GM23338 (cell line): ENCODE results near the gene PTPRF.

Experiments
- CTCF ChIP-seq, 2 experiments: fragments of 200-600 bp in 1 of 2; sonication (generic) in 1 of 2; conservative IDR thresholded peaks; 2 replicates each; pipeline versions ENCODE4 v1.5.1 to v1.6.1; 2016 to 2017; ENCODE audit warnings: antibody characterized with exemption in 2 of 2, low read depth in 2 of 2, mild to moderate bottlenecking in 2 of 2, moderate library complexity in 1 of 2
- TF ChIP-seq, protein P1 (sequence below): IDR thresholded peaks from one replicate; pipeline ENCODE4 v1.6.1; 2018; ENCODE audit warnings: antibody characterized with exemption; ENCODE audit not compliant: unreplicated experiment

GRCh38 chr1:43518935-43519686 is 11.6 kb upstream of the PTPRF start:
- TF ChIP-seq CTCF (conservative IDR thresholded peaks at IDR 0.05; ENCODE audit: low read depth in 2 of 2): no peak
- TF ChIP-seq, protein P1, sequence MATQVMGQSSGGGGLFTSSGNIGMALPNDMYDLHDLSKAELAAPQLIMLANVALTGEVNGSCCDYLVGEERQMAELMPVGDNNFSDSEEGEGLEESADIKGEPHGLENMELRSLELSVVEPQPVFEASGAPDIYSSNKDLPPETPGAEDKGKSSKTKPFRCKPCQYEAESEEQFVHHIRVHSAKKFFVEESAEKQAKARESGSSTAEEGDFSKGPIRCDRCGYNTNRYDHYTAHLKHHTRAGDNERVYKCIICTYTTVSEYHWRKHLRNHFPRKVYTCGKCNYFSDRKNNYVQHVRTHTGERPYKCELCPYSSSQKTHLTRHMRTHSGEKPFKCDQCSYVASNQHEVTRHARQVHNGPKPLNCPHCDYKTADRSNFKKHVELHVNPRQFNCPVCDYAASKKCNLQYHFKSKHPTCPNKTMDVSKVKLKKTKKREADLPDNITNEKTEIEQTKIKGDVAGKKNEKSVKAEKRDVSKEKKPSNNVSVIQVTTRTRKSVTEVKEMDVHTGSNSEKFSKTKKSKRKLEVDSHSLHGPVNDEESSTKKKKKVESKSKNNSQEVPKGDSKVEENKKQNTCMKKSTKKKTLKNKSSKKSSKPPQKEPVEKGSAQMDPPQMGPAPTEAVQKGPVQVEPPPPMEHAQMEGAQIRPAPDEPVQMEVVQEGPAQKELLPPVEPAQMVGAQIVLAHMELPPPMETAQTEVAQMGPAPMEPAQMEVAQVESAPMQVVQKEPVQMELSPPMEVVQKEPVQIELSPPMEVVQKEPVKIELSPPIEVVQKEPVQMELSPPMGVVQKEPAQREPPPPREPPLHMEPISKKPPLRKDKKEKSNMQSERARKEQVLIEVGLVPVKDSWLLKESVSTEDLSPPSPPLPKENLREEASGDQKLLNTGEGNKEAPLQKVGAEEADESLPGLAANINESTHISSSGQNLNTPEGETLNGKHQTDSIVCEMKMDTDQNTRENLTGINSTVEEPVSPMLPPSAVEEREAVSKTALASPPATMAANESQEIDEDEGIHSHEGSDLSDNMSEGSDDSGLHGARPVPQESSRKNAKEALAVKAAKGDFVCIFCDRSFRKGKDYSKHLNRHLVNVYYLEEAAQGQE: no peak
